Endothelial cell of umbilical vein (primary cell): Measurements from ENCODE around the gene CALN1. TPM values are rescaled to one million over a fixed set of nuclear protein-coding genes. Genes with fewer than 3 reads are reported as not detected.

Experiments used
- BruUV-seq: library from RNA; stranded (reverse); fragments of 400-500 nt; replicated peaks from 2 replicates; lab custom pipeline; 2021; lab: Mats Ljungman, UMichigan
- CTCF ChIA-PET: fragments of 300-600, 350-600 bp; sonication (Branson Sonifier 250); formaldehyde crosslinking; loops from one replicate; lab custom pipeline; 2021; ENCODE audit warnings: antibody characterized with exemption, inconsistent platforms; lab: Charles Lee
- POLR2A ChIA-PET: fragments of 300-600, 350-600 bp; sonication (Branson Sonifier 250); formaldehyde crosslinking; loops from one replicate; lab custom pipeline; 2021; ENCODE audit warnings: antibody characterized with exemption, inconsistent platforms; lab: Charles Lee
- DNase-seq: peaks from one replicate; pipeline ENCODE4 v3.0.0-alpha.2; 2011; ENCODE audit warnings: low read depth, low spot score
- FAIRE-seq: peaks from 2 replicates; lab custom pipeline; 2011; peaks lifted over from hg19 to GRCh38; lab: Jason Lieb, UNC
- H2AFZ ChIP-seq: 2 replicates; pipeline ENCODE4 v1.6.0; 2012; ENCODE audit warnings: low read depth, low read length, control low read depth, inconsistent platforms
- H3K27ac ChIP-seq: 2 replicates; pipeline ENCODE4 v1.5.1; 2011; ENCODE audit warnings: low read depth, mild to moderate bottlenecking, control low read depth, low read length, moderate library complexity; ENCODE audit not compliant: insufficient read depth
- H3K27me3 ChIP-seq, 2 experiments: 2 replicates each; pipeline versions ENCODE4 v1.6.0 to v1.6.1; 2011; ENCODE audit warnings: low read length in 2 of 2, mixed read lengths in 1 of 2; ENCODE audit not compliant: control insufficient read depth in 2 of 2, insufficient read depth in 2 of 2
- H3K36me3 ChIP-seq, 2 experiments: 2 replicates in 1 of 2; 3 replicates in 1 of 2; pipeline ENCODE4 v1.5.1; 2011; ENCODE audit warnings: low read length in 2 of 2, mild to moderate bottlenecking in 1 of 2, moderate library complexity in 1 of 2; ENCODE audit not compliant: control insufficient read depth in 2 of 2, insufficient read depth in 2 of 2; ENCODE audit errors: extremely low read depth in 1 of 2
- H3K4me1 ChIP-seq: 3 replicates; pipeline ENCODE4 v1.5.1; 2011; ENCODE audit warnings: mild to moderate bottlenecking, low read length; ENCODE audit not compliant: control insufficient read depth, insufficient read depth; ENCODE audit errors: extremely low read depth
- H3K4me2 ChIP-seq: 2 replicates; pipeline ENCODE4 v1.6.1; 2011; ENCODE audit warnings: low read length, control low read depth, mixed read lengths; ENCODE audit not compliant: insufficient read depth
- H3K4me3 ChIP-seq, 3 experiments: fragments of 200-600 bp in 1 of 3; sonication (generic), shearing (Covaris generic) in 1 of 3; replicated peaks in 1 of 3; 2 replicates each; pipeline ENCODE4 v1.5.1; 2011 to 2016; ENCODE audit warnings: control low read depth in 3 of 3, low read length in 3 of 3, mild to moderate bottlenecking in 2 of 3, inconsistent platforms in 1 of 3, low read depth in 1 of 3, moderate library complexity in 1 of 3; ENCODE audit not compliant: insufficient read depth in 1 of 3
- H3K79me2 ChIP-seq: 2 replicates; pipeline ENCODE4 v1.6.0; 2012; ENCODE audit warnings: low read length, inconsistent platforms; ENCODE audit not compliant: control insufficient read depth, insufficient read depth
- H3K9ac ChIP-seq: replicated peaks from 2 replicates; pipeline ENCODE3; 2011; ENCODE audit warnings: low read length, control low read depth; ENCODE audit not compliant: insufficient read depth; ENCODE audit errors: extremely low read depth
- H3K9me1 ChIP-seq: replicated peaks from 3 replicates; pipeline ENCODE4 v1.6.0; 2011; ENCODE audit warnings: mild to moderate bottlenecking, low read length; ENCODE audit not compliant: control insufficient read depth, insufficient read depth; ENCODE audit errors: extremely low read depth
- H3K9me3 ChIP-seq: replicated peaks from 2 replicates; pipeline ENCODE4 v1.5.1; 2012; ENCODE audit warnings: low read length, inconsistent platforms; ENCODE audit not compliant: control insufficient read depth, insufficient read depth
- H4K20me1 ChIP-seq: replicated peaks from 2 replicates; pipeline ENCODE3; 2011; ENCODE audit warnings: mild to moderate bottlenecking, low read length; ENCODE audit not compliant: control insufficient read depth, insufficient read depth; ENCODE audit errors: extremely low read depth
- EZH2 ChIP-seq: IDR thresholded peaks from 2 replicates; pipeline ENCODE4 v1.6.1; 2012; ENCODE audit warnings: borderline replicate concordance, low read depth, mild to moderate bottlenecking, moderate library complexity, low read length, inconsistent platforms; ENCODE audit not compliant: severe bottlenecking
- FOS ChIP-seq: IDR thresholded peaks from 2 replicates; pipeline ENCODE4 v1.6.1; 2011; ENCODE audit warnings: mild to moderate bottlenecking, low read length, moderate library complexity, borderline replicate concordance; ENCODE audit not compliant: insufficient read depth
- GATA2 ChIP-seq: IDR thresholded peaks from 2 replicates; pipeline ENCODE4 v1.7.0; 2011; ENCODE audit warnings: low read depth, mild to moderate bottlenecking, moderate library complexity, mixed read lengths, low read length; ENCODE audit not compliant: insufficient read length, insufficient read depth
- JUN ChIP-seq: IDR thresholded peaks from 2 replicates; pipeline ENCODE4 v1.6.1; 2011; ENCODE audit warnings: borderline replicate concordance, low read depth; ENCODE audit not compliant: insufficient read length, insufficient read depth
- MAX ChIP-seq: IDR thresholded peaks from 2 replicates; pipeline ENCODE4 v1.6.1; 2011; ENCODE audit not compliant: insufficient read depth, insufficient read length
- MYC ChIP-seq: IDR thresholded peaks from one replicate; pipeline ENCODE4 v1.6.1; 2011; ENCODE audit warnings: mild to moderate bottlenecking, low read depth, low read length
- POLR2A ChIP-seq: IDR thresholded peaks from 2 replicates; pipeline ENCODE4 v1.6.1; 2012; ENCODE audit warnings: low read depth, mild to moderate bottlenecking, control low read depth, low read length
- POLR2AphosphoS5 ChIP-seq: IDR thresholded peaks from 2 replicates; pipeline ENCODE4 v1.6.1; 2012; ENCODE audit warnings: low read depth, mild to moderate bottlenecking, control low read depth, low read length, moderate library complexity; ENCODE audit not compliant: insufficient read depth
- dilution Hi-C: fragments of 300-500 bp; cut with MboI; formaldehyde crosslinking; loops from one replicate; pipeline ENCODE4 v1.15.0; 2019; ENCODE audit warnings: low sequenced_read_pairs; ENCODE audit not compliant: extremely low pct_ligation_motif_present
- intact Hi-C: fragments of 100-400 bp; cut with micrococcal nuclease; formaldehyde crosslinking; loops from one replicate; pipeline ENCODE4 v1.10.0; 2022
- polyA plus RNA-seq, 4 experiments: library from polyadenylated mRNA; depleted of rRNA in 3 of 4; stranded (reverse) in 3 of 4; unstranded in 1 of 4; fragments of >200 nt; gene quantifications; 2 replicates each; pipeline versions ENCODE4 v1.2.1 to v1.2.3, GENCODE V29; 2011 to 2012; ENCODE audit warnings: missing spikeins in 1 of 4
- total RNA-seq: library from RNA; stranded (reverse); gene quantifications from 2 replicates; pipeline ENCODE4 v1.2.3, GENCODE V29; 2021
- TF ChIP-seq, protein P1 (sequence below), 2 donors: IDR thresholded peaks; 1 replicate in 1 of 2; 2 replicates in 1 of 2; pipeline ENCODE4 v1.5.1; 2011; ENCODE audit warnings: low read length in 2 of 2, mild to moderate bottlenecking in 2 of 2, moderate library complexity in 2 of 2, control low read depth in 1 of 2, inconsistent platforms in 1 of 2, low read depth in 1 of 2; ENCODE audit not compliant: insufficient read depth in 1 of 2; ENCODE audit errors: extremely low read depth in 1 of 2

CALN1 gene
- total and polyA plus RNA-seq, 2 donors (not counting 3 experiments of a cell fraction or from before 2014, with no cell fraction given): not detected

DNA sequence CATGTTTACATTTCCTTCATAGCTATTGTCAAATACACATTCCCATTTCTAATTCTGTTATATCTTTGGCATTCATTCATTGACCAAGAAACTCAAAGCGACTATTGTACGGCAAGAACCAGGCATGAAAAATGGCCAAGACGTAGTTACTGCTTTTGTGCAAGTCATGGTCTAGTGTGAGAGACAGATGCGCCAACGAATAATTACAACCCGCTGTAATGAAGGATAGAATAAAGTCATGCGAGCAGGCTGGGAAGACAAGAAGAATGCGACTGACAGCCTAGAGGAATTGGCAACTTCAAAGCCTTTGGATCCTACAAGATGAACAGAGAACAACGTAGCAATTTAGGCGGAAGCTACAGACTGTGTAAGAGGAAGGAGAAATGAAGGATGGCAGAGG lies 221.2 kb downstream of the CALN1 start:
- H3K9me3 ChIP-seq: peaks cover 4% of the 10 kb centered on the region
- H3K4me2 ChIP-seq: no peak overlapping the region
- BruUV-seq: no TSS peak
- ChIA-PET CTCF (no interaction called here), POLR2A (no interaction called here)
- FAIRE-seq (no peak), DNase-seq (no peak)
- dilution Hi-C loops (no loop called here), intact Hi-C loops (no loop called here)
- H3K9ac ChIP-seq: no peak overlapping the region
- no peaks in the 10 kb centered on the region for H3K79me2 ChIP-seq
- H2AFZ ChIP-seq: no peak overlapping the region
- H3K27ac ChIP-seq: no peak overlapping the region
- no peaks in the 10 kb centered on the region for H4K20me1 ChIP-seq
- H3K9me1 ChIP-seq: no peaks in the 10 kb centered on the region
- no peak for TF ChIP-seq FOS
- no peak for TF ChIP-seq JUN
- TF ChIP-seq GATA2: no peak
- no peak for TF ChIP-seq POLR2A
- TF ChIP-seq EZH2: no peak
- no peak for TF ChIP-seq MYC
- no peak for TF ChIP-seq MAX
- no peak for TF ChIP-seq POLR2AphosphoS5
- TF ChIP-seq, protein P1, sequence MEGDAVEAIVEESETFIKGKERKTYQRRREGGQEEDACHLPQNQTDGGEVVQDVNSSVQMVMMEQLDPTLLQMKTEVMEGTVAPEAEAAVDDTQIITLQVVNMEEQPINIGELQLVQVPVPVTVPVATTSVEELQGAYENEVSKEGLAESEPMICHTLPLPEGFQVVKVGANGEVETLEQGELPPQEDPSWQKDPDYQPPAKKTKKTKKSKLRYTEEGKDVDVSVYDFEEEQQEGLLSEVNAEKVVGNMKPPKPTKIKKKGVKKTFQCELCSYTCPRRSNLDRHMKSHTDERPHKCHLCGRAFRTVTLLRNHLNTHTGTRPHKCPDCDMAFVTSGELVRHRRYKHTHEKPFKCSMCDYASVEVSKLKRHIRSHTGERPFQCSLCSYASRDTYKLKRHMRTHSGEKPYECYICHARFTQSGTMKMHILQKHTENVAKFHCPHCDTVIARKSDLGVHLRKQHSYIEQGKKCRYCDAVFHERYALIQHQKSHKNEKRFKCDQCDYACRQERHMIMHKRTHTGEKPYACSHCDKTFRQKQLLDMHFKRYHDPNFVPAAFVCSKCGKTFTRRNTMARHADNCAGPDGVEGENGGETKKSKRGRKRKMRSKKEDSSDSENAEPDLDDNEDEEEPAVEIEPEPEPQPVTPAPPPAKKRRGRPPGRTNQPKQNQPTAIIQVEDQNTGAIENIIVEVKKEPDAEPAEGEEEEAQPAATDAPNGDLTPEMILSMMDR (IDR thresholded peaks at IDR 0.05; ENCODE audit: extremely low read depth in 1 of 2, insufficient read depth in 1 of 2, low read depth in 1 of 2, low read length in 2 of 2): no peak
- no peaks in the 10 kb centered on the region for H3K27me3 ChIP-seq
- H3K4me1 ChIP-seq: no peaks in the 10 kb centered on the region
- no peaks in the 10 kb centered on the region for H3K36me3 ChIP-seq
- no peak overlapping the region for H3K4me3 ChIP-seq
